ENCODE results near the gene FGF7.
"Not testable (repeated sequence)": the region's sequence is repeated elsewhere in the genome, so short reads cannot be mapped to it uniquely, and the experiment has no call there.

FGF7 gene

GRCh38 chr15:49438962-49439631, 16.1 kb downstream of the FGF7 start:
- no peak for DNase-seq (ENCODE audit: low read depth, low spot score)

GRCh38 chr15:49439678-49440395, 16.8 kb downstream of the FGF7 start:
- DNase-seq (ENCODE audit: low read depth, low spot score): no peak

- DNase-seq (ENCODE audit: low read depth, low spot score): no peak
Observed at GRCh38 chr15:49441356-49441755, 18.3 kb downstream of the FGF7 start.

GRCh38 chr15:49441816-49442215, 18.8 kb downstream of the FGF7 start:
- DNase-seq (ENCODE audit: low read depth, low spot score): no peak

GRCh38 chr15:49452595-49452994, 29.6 kb downstream of the FGF7 start:
- DNase-seq (ENCODE audit: low read depth, low spot score): no peak

- no peak for DNase-seq (ENCODE audit: low read depth, low spot score)
Observed at GRCh38 chr15:49456166-49456565, 33.1 kb downstream of the FGF7 start.

GRCh38 chr15:49458145-49458544, 35.1 kb downstream of the FGF7 start:
- no peak for DNase-seq (ENCODE audit: low read depth, low spot score)

GRCh38 chr15:49460411-49460941, 37.4 kb downstream of the FGF7 start:
- DNase-seq (ENCODE audit: low read depth, low spot score): no peak

GRCh38 chr15:49462232-49462844, 39.3 kb downstream of the FGF7 start:
- DNase-seq (ENCODE audit: low read depth, low spot score): no peak

- no peak for DNase-seq (ENCODE audit: low read depth, low spot score)
Observed at GRCh38 chr15:49464522-49464921, 41.5 kb downstream of the FGF7 start.

- DNase-seq (ENCODE audit: low read depth, low spot score): no peak
Observed at GRCh38 chr15:49466119-49466518, 43.1 kb downstream of the FGF7 start.

GRCh38 chr15:49467746-49468480, 44.9 kb downstream of the FGF7 start:
- DNase-seq (ENCODE audit: low read depth, low spot score): no peak

GRCh38 chr15:49468481-49468839, 45.4 kb downstream of the FGF7 start:
- no peak for DNase-seq (ENCODE audit: low read depth, low spot score)

- DNase-seq (ENCODE audit: low read depth, low spot score): not testable (repeated sequence)
Observed at GRCh38 chr15:49471248-49471647, 48.2 kb downstream of the FGF7 start.

- DNase-seq (ENCODE audit: low read depth, low spot score): no peak
Observed at GRCh38 chr15:49471733-49472132, 48.7 kb downstream of the FGF7 start.

- DNase-seq (ENCODE audit: low read depth, low spot score): no peak
Observed at GRCh38 chr15:49472338-49472737, 49.3 kb downstream of the FGF7 start.

GRCh38 chr15:49473031-49473430, 50.0 kb downstream of the FGF7 start:
- no peak for DNase-seq (ENCODE audit: low read depth, low spot score)

GRCh38 chr15:49478021-49478420, 55.0 kb downstream of the FGF7 start:
- DNase-seq (ENCODE audit: low read depth, low spot score): not testable (repeated sequence)

- DNase-seq (ENCODE audit: low read depth, low spot score): not testable (repeated sequence)
Observed at GRCh38 chr15:49478982-49479381, 55.9 kb downstream of the FGF7 start.

- not testable (repeated sequence) for DNase-seq (ENCODE audit: low read depth, low spot score)
Observed at GRCh38 chr15:49485401-49485800, 62.4 kb downstream of the FGF7 start.

GRCh38 chr15:49490966-49491365, 67.9 kb downstream of the FGF7 start:
- no peak for DNase-seq (ENCODE audit: low read depth, low spot score)

GRCh38 chr15:49492151-49492550, 69.1 kb downstream of the FGF7 start:
- no peak for DNase-seq (ENCODE audit: low read depth, low spot score)

Measured in activated CD4-positive, CD25-positive, alpha-beta regulatory T cell treated with anti-CD3 and anti-CD28 coated beads, Interleukin-2, amount 50 U/mL, for 16 hours (primary cell).